ENCODE results near the gene FPGS.

- TF ChIP-seq POLR2AphosphoS5 (IDR thresholded peaks at IDR 0.05; ENCODE audit: borderline replicate concordance, low read depth, low read length) = no peak; the same call in 1 of the 2 replicates
- no peak for TF ChIP-seq EZH2 (IDR thresholded peaks at IDR 0.05)
Measured at GRCh38 chr9:127792417-127793031, 10.2 kb upstream of the FPGS start.
